Testis (tissue), 2 donors: ENCODE measurements around the gene TMUB1.

Source experiments
- CTCF ChIP-seq, 3 experiments: fragments of 450-650 bp in 2 of 3; fragments of 200-600 bp in 1 of 3; sonication (generic) in 1 of 3; IDR thresholded peaks; one replicate each; pipeline ENCODE4 v1.5.1; 2016 to 2019; ENCODE audit warnings: antibody characterized with exemption in 3 of 3, mild to moderate bottlenecking in 2 of 3, moderate library complexity in 1 of 3
- POLR2A ChIP-seq: fragments of 450-650 bp; IDR thresholded peaks from one replicate; pipeline ENCODE4 v1.6.1; 2017; ENCODE audit warnings: antibody characterized with exemption, mild to moderate bottlenecking, moderate library complexity

GRCh38 chr7:151073990-151074389 lies 9.3 kb downstream of the TMUB1 start:
- TF ChIP-seq CTCF (IDR thresholded peaks at IDR 0.05), result no peak
- no peak for TF ChIP-seq POLR2A
